ENCODE results near the gene SH3BGR.

DNA sequence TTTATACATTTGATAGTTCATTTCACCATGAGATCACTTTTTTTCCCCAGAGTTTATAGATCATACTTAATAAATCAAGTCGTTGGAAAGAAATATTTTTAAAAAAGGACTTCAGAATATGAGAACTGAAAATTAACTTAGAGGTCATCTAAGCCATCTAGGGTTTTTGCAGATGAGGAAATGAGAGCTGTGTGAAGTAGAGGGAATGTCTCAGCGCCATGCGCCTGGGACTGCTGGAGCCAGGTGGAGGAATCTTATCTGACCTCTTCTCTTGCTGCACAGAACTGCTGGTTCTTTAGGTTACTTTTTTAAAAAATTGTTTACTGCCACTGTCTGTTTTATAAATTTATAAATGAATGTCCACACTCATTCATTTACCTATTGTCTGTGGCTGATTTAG, 11.5 kb downstream of the SH3BGR start:
- TF ChIP-seq, protein P1, sequence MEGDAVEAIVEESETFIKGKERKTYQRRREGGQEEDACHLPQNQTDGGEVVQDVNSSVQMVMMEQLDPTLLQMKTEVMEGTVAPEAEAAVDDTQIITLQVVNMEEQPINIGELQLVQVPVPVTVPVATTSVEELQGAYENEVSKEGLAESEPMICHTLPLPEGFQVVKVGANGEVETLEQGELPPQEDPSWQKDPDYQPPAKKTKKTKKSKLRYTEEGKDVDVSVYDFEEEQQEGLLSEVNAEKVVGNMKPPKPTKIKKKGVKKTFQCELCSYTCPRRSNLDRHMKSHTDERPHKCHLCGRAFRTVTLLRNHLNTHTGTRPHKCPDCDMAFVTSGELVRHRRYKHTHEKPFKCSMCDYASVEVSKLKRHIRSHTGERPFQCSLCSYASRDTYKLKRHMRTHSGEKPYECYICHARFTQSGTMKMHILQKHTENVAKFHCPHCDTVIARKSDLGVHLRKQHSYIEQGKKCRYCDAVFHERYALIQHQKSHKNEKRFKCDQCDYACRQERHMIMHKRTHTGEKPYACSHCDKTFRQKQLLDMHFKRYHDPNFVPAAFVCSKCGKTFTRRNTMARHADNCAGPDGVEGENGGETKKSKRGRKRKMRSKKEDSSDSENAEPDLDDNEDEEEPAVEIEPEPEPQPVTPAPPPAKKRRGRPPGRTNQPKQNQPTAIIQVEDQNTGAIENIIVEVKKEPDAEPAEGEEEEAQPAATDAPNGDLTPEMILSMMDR (optimal IDR thresholded peaks at IDR 0.05 in 1 of 3, IDR thresholded peaks at IDR 0.05 in 1 of 3, conservative IDR thresholded peaks at IDR 0.05 in 1 of 3; ENCODE audit: extremely low read depth in 1 of 3, insufficient read depth in 2 of 3, low read length in 3 of 3): no peak
- no peak for TF ChIP-seq EZH2 (IDR thresholded peaks at IDR 0.05; ENCODE audit: low read length)
